GM12878 (cell line): ENCODE data around the gene TBC1D24. TPM values are rescaled to one million over a fixed set of nuclear protein-coding genes. Genes with fewer than 3 reads are reported as not detected.

Experiments
- ASH2L ChIP-seq: fragments of 300-600, 200-600 bp; sonication (generic); IDR thresholded peaks from 2 replicates; pipeline ENCODE4 v1.6.1; 2017; ENCODE audit warnings: low read depth, mild to moderate bottlenecking, borderline replicate concordance
- CBX3 ChIP-seq: fragments of 200-600 bp; sonication (generic); IDR thresholded peaks from 2 replicates; pipeline ENCODE4 v1.6.1; 2016; ENCODE audit warnings: low read depth, borderline replicate concordance
- CHD1 ChIP-seq: IDR thresholded peaks from 2 replicates; pipeline ENCODE4 v1.6.1; 2012; ENCODE audit warnings: low read depth, low read length, improper control_type of control experiment
- ETV6 ChIP-seq, 2 experiments: fragments of 450-650 bp in 1 of 2; IDR thresholded peaks in 1 of 2; conservative IDR thresholded peaks in 1 of 2; 2 replicates each; pipeline ENCODE4 v1.6.1; 2014; ENCODE audit warnings: antibody characterized with exemption in 1 of 2, borderline replicate concordance in 1 of 2, low read depth in 1 of 2, mild to moderate bottlenecking in 1 of 2, moderate library complexity in 1 of 2
- MEF2B ChIP-seq: fragments of 450-650 bp; IDR thresholded peaks from 2 replicates; pipeline ENCODE4 v1.6.1; 2018; ENCODE audit warnings: mild to moderate bottlenecking, moderate library complexity; ENCODE audit not compliant: partially characterized antibody, poor library complexity, severe bottlenecking
- MTA3 ChIP-seq: IDR thresholded peaks from 2 replicates; pipeline ENCODE4 v1.6.1; 2012; ENCODE audit warnings: low read length, inconsistent platforms, borderline replicate concordance
- NRF1 ChIP-seq: conservative IDR thresholded peaks from 2 replicates; pipeline ENCODE4 v1.6.1; 2011; ENCODE audit warnings: mild to moderate bottlenecking, low read depth, low read length, improper control_type of control experiment
- POLR2AphosphoS5 ChIP-seq: IDR thresholded peaks from 2 replicates; pipeline ENCODE4 v1.6.1; 2011; ENCODE audit warnings: mild to moderate bottlenecking, low read length, inconsistent platforms
- RAD21 ChIP-seq: IDR thresholded peaks from 2 replicates; pipeline ENCODE4 v1.6.1; 2011; ENCODE audit warnings: mild to moderate bottlenecking, low read depth, low read length, moderate library complexity; ENCODE audit not compliant: insufficient read depth
- SMAD1 ChIP-seq: fragments of 450-650 bp; IDR thresholded peaks from 2 replicates; pipeline ENCODE4 v1.6.1; 2018; ENCODE audit warnings: mild to moderate bottlenecking, low read depth; ENCODE audit not compliant: partially characterized antibody
- SUZ12 ChIP-seq: fragments of 200-600 bp; sonication (generic); IDR thresholded peaks from one replicate; pipeline ENCODE4 v1.6.1; 2018; ENCODE audit warnings: antibody characterized with exemption, mild to moderate bottlenecking; ENCODE audit not compliant: unreplicated experiment
- ZNF207 ChIP-seq: fragments of 450-650 bp; IDR thresholded peaks from 2 replicates; pipeline ENCODE4 v1.6.1; 2014; ENCODE audit warnings: antibody characterized with exemption, mild to moderate bottlenecking, borderline replicate concordance
- polyA plus RNA-seq, 11 experiments: library from polyadenylated mRNA; depleted of rRNA in 4 of 11; unstranded in 6 of 11; stranded (reverse) in 5 of 11; fragments of >200 nt; fragmentation: Nextera tagmentation in 4 of 11; fragmentation: Illumina TruSeq in 1 of 11; extraction: Ambion mirVana in 4 of 11; extraction: Trizol in 1 of 11; gene quantifications; 1 replicate in 1 of 11; 2 replicates in 10 of 11; pipeline versions ENCODE4 v1.2.1 to v1.2.3, GENCODE V29; 2011 to 2016; ENCODE audit warnings: inconsistent platforms in 2 of 11, missing spikeins in 2 of 11, low read depth in 1 of 11
- total RNA-seq, 4 experiments: library from RNA; depleted of rRNA in 3 of 4; stranded (reverse); fragments of >200 nt in 3 of 4; fragmentation: Illumina TruSeq in 1 of 4; extraction: Trizol in 1 of 4; gene quantifications; 2 replicates each; pipeline versions ENCODE4 v1.2.1 to v1.2.3, GENCODE V29; 2013 to 2021
- TF ChIP-seq, protein P1 (sequence below): fragments of 450-650 bp; IDR thresholded peaks from 2 replicates; pipeline ENCODE4 v1.6.1; 2017; ENCODE audit warnings: mild to moderate bottlenecking, low read depth, inconsistent platforms; ENCODE audit not compliant: poor library complexity, severe bottlenecking
- TF ChIP-seq, protein P2 (sequence below): fragments of 450-650 bp; IDR thresholded peaks from 2 replicates; pipeline ENCODE4 v1.6.1; 2017; ENCODE audit warnings: mild to moderate bottlenecking, moderate library complexity
- TF ChIP-seq, protein P3 (sequence below): fragments of 450-650 bp; formaldehyde crosslinking; IDR thresholded peaks from 2 replicates; pipeline ENCODE4 v1.4.0; 2020; ENCODE audit warnings: mild to moderate bottlenecking, moderate library complexity
- TF ChIP-seq, protein P4 (sequence below): IDR thresholded peaks from 2 replicates; pipeline ENCODE4 v1.6.1; 2011; ENCODE audit warnings: low read depth, low read length, improper control_type of control experiment, borderline replicate concordance

Gene TBC1D24
- total and polyA plus RNA-seq, 10 of the 15 experiments (the other 5 are each of a cell fraction or from before 2014, with no cell fraction given): 1.1 to 9.6 (median 4.5) TPM

DNA sequence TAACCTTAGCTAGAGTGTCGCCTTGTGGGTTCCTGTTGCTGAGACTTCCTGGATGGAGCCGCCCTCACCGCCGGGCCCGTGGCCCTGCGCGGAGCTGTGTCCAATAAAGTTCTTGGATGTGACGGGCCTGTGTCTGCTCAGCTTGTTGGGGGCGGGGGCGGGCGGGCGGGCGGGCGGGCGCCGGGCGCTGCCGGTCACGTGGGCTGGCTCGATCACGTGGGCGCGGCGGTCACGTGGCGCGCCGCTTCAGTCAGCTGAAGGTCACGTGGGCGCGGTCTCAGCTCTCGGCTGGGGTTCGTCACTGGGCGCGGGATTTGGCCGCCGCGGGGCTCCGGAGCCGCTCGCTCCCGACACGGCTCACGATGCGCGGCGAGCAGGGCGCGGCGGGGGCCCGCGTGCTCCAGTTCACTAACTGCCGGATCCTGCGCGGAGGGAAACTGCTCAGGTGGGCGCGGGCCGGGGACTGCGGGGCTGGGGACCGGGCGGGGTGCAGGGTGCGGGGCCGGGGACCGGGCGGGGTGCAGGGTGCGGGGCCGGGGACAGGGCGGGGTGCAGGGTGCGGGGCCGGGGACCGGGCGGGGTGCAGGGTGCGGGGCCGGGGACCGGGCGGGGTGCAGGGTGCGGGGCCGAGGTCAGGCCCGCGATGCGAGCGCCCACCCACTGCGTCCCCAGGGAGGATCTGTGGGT, 45.3 kb downstream of the TBC1D24 start, which contains the start of gene AMDHD2 (continued):
- TF ChIP-seq CBX3 (no peak), ASH2L (no peak), CHD1 (no peak), MEF2B (peak; percentile 41), SUZ12 (no peak), POLR2AphosphoS5 (peak; percentile 88; the same call in 1 of the 2 replicates), RAD21 (no peak), MTA3 (no peak; the same call in 1 of the 2 replicates), ETV6 (conservative IDR thresholded peaks at IDR 0.05 in 1 of 2, IDR thresholded peaks at IDR 0.05 in 1 of 2; ENCODE audit: borderline replicate concordance in 1 of 2, low read depth in 1 of 2) (no peak), ZNF207 (no peak), SMAD1 (no peak), NRF1 (no peak)
- TF ChIP-seq, protein P1, sequence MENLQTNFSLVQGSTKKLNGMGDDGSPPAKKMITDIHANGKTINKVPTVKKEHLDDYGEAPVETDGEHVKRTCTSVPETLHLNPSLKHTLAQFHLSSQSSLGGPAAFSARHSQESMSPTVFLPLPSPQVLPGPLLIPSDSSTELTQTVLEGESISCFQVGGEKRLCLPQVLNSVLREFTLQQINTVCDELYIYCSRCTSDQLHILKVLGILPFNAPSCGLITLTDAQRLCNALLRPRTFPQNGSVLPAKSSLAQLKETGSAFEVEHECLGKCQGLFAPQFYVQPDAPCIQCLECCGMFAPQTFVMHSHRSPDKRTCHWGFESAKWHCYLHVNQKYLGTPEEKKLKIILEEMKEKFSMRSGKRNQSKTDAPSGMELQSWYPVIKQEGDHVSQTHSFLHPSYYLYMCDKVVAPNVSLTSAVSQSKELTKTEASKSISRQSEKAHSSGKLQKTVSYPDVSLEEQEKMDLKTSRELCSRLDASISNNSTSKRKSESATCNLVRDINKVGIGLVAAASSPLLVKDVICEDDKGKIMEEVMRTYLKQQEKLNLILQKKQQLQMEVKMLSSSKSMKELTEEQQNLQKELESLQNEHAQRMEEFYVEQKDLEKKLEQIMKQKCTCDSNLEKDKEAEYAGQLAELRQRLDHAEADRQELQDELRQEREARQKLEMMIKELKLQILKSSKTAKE: no peak
- TF ChIP-seq, protein P2, sequence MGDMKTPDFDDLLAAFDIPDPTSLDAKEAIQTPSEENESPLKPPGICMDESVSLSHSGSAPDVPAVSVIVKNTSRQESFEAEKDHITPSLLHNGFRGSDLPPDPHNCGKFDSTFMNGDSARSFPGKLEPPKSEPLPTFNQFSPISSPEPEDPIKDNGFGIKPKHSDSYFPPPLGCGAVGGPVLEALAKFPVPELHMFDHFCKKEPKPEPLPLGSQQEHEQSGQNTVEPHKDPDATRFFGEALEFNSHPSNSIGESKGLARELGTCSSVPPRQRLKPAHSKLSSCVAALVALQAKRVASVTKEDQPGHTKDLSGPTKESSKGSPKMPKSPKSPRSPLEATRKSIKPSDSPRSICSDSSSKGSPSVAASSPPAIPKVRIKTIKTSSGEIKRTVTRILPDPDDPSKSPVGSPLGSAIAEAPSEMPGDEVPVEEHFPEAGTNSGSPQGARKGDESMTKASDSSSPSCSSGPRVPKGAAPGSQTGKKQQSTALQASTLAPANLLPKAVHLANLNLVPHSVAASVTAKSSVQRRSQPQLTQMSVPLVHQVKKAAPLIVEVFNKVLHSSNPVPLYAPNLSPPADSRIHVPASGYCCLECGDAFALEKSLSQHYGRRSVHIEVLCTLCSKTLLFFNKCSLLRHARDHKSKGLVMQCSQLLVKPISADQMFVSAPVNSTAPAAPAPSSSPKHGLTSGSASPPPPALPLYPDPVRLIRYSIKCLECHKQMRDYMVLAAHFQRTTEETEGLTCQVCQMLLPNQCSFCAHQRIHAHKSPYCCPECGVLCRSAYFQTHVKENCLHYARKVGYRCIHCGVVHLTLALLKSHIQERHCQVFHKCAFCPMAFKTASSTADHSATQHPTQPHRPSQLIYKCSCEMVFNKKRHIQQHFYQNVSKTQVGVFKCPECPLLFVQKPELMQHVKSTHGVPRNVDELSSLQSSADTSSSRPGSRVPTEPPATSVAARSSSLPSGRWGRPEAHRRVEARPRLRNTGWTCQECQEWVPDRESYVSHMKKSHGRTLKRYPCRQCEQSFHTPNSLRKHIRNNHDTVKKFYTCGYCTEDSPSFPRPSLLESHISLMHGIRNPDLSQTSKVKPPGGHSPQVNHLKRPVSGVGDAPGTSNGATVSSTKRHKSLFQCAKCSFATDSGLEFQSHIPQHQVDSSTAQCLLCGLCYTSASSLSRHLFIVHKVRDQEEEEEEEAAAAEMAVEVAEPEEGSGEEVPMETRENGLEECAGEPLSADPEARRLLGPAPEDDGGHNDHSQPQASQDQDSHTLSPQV: no peak
- TF ChIP-seq, protein P3, sequence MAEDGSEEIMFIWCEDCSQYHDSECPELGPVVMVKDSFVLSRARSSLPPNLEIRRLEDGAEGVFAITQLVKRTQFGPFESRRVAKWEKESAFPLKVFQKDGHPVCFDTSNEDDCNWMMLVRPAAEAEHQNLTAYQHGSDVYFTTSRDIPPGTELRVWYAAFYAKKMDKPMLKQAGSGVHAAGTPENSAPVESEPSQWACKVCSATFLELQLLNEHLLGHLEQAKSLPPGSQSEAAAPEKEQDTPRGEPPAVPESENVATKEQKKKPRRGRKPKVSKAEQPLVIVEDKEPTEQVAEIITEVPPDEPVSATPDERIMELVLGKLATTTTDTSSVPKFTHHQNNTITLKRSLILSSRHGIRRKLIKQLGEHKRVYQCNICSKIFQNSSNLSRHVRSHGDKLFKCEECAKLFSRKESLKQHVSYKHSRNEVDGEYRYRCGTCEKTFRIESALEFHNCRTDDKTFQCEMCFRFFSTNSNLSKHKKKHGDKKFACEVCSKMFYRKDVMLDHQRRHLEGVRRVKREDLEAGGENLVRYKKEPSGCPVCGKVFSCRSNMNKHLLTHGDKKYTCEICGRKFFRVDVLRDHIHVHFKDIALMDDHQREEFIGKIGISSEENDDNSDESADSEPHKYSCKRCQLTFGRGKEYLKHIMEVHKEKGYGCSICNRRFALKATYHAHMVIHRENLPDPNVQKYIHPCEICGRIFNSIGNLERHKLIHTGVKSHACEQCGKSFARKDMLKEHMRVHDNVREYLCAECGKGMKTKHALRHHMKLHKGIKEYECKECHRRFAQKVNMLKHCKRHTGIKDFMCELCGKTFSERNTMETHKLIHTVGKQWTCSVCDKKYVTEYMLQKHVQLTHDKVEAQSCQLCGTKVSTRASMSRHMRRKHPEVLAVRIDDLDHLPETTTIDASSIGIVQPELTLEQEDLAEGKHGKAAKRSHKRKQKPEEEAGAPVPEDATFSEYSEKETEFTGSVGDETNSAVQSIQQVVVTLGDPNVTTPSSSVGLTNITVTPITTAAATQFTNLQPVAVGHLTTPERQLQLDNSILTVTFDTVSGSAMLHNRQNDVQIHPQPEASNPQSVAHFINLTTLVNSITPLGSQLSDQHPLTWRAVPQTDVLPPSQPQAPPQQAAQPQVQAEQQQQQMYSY (CRISPR knock-in tag): no peak
- TF ChIP-seq, protein P4, sequence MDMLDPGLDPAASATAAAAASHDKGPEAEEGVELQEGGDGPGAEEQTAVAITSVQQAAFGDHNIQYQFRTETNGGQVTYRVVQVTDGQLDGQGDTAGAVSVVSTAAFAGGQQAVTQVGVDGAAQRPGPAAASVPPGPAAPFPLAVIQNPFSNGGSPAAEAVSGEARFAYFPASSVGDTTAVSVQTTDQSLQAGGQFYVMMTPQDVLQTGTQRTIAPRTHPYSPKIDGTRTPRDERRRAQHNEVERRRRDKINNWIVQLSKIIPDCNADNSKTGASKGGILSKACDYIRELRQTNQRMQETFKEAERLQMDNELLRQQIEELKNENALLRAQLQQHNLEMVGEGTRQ: peak; percentile 98
